Neural cell (in vitro differentiated cells): ENCODE data around the gene ADORA1.

ENCODE experiments used
- EP300 ChIP-seq: fragments of 450-650 bp; conservative IDR thresholded peaks from 2 replicates; pipeline ENCODE4 v1.6.1; 2014; ENCODE audit warnings: antibody characterized with exemption, mild to moderate bottlenecking, moderate library complexity; ENCODE audit not compliant: poor library complexity, severe bottlenecking
- MXI1 ChIP-seq: fragments of 450-650 bp; conservative IDR thresholded peaks from 2 replicates; pipeline ENCODE4 v1.6.1; 2014; ENCODE audit warnings: antibody characterized with exemption, mild to moderate bottlenecking; ENCODE audit not compliant: poor library complexity, severe bottlenecking
- POLR2AphosphoS5 ChIP-seq: IDR thresholded peaks from 2 replicates; pipeline ENCODE4 v1.6.1; 2012
- SMC3 ChIP-seq: fragments of 450-650 bp; conservative IDR thresholded peaks from 2 replicates; pipeline ENCODE4 v1.6.1; 2014; ENCODE audit warnings: antibody characterized with exemption, mild to moderate bottlenecking, moderate library complexity; ENCODE audit not compliant: poor library complexity
- TAF1 ChIP-seq: IDR thresholded peaks from 2 replicates; pipeline ENCODE4 v1.6.1; 2012; ENCODE audit warnings: low read depth
- TF ChIP-seq, protein P1 (sequence below): fragments of 450-650 bp; IDR thresholded peaks from 2 replicates; pipeline ENCODE4 v1.5.1; 2014; ENCODE audit warnings: antibody characterized with exemption, mild to moderate bottlenecking, moderate library complexity; ENCODE audit not compliant: poor library complexity, severe bottlenecking
- TF ChIP-seq, protein P2 (sequence below): IDR thresholded peaks from 2 replicates; pipeline ENCODE4 v1.6.1; 2012; ENCODE audit warnings: borderline replicate concordance

DNA sequence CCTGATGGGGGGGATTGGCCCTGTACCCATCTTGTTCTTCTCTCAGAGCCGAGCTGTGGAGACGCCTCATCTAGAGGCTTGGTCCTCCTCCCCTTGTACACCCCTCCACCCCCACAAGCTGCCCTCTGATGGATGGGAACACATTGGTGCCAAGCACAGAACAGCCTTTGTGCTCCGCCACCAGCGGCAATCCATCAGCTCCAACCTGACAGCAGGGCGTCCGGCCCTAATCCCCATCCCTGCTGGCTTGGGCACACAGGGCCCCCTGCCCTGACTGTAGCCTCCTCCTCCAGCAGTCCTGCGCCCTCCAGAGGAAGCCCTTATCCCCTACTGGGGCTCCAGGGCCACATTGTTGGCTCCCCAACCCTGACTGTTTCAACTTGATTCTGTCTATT, 37.9 kb upstream of the ADORA1 start:
- no peak for TF ChIP-seq EP300
- TF ChIP-seq, protein P1, sequence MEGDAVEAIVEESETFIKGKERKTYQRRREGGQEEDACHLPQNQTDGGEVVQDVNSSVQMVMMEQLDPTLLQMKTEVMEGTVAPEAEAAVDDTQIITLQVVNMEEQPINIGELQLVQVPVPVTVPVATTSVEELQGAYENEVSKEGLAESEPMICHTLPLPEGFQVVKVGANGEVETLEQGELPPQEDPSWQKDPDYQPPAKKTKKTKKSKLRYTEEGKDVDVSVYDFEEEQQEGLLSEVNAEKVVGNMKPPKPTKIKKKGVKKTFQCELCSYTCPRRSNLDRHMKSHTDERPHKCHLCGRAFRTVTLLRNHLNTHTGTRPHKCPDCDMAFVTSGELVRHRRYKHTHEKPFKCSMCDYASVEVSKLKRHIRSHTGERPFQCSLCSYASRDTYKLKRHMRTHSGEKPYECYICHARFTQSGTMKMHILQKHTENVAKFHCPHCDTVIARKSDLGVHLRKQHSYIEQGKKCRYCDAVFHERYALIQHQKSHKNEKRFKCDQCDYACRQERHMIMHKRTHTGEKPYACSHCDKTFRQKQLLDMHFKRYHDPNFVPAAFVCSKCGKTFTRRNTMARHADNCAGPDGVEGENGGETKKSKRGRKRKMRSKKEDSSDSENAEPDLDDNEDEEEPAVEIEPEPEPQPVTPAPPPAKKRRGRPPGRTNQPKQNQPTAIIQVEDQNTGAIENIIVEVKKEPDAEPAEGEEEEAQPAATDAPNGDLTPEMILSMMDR = no peak
- TF ChIP-seq POLR2AphosphoS5 = no peak
- no peak for TF ChIP-seq SMC3
- TF ChIP-seq TAF1 = no peak
- TF ChIP-seq MXI1 = no peak
- TF ChIP-seq, protein P2, sequence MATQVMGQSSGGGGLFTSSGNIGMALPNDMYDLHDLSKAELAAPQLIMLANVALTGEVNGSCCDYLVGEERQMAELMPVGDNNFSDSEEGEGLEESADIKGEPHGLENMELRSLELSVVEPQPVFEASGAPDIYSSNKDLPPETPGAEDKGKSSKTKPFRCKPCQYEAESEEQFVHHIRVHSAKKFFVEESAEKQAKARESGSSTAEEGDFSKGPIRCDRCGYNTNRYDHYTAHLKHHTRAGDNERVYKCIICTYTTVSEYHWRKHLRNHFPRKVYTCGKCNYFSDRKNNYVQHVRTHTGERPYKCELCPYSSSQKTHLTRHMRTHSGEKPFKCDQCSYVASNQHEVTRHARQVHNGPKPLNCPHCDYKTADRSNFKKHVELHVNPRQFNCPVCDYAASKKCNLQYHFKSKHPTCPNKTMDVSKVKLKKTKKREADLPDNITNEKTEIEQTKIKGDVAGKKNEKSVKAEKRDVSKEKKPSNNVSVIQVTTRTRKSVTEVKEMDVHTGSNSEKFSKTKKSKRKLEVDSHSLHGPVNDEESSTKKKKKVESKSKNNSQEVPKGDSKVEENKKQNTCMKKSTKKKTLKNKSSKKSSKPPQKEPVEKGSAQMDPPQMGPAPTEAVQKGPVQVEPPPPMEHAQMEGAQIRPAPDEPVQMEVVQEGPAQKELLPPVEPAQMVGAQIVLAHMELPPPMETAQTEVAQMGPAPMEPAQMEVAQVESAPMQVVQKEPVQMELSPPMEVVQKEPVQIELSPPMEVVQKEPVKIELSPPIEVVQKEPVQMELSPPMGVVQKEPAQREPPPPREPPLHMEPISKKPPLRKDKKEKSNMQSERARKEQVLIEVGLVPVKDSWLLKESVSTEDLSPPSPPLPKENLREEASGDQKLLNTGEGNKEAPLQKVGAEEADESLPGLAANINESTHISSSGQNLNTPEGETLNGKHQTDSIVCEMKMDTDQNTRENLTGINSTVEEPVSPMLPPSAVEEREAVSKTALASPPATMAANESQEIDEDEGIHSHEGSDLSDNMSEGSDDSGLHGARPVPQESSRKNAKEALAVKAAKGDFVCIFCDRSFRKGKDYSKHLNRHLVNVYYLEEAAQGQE = no peak
